Thoracic aorta (tissue), 2 donors: ENCODE results near the gene NFIX. TPM values are rescaled to one million over a fixed set of nuclear protein-coding genes. Genes with fewer than 3 reads are reported as not detected.

Experiments
- ATAC-seq: fragments of 150-250 bp; one replicate; pipeline ENCODE4 v1.8.0; 2017; ENCODE audit warnings: low read depth; ENCODE audit not compliant: insufficient number of reproducible peaks, low FRiP score
- DNase-seq: peaks from one replicate; pipeline ENCODE4 v3.0.0-alpha.2; 2020; ENCODE audit warnings: low spot score
- H3K27ac ChIP-seq, 2 donors: fragments of 200-600 bp; sonication (generic); 1 replicate in 1 of 2; 2 replicates in 1 of 2; pipeline ENCODE4 v1.5.1; 2016; ENCODE audit warnings: mild to moderate bottlenecking in 2 of 2, moderate library complexity in 2 of 2
- H3K27me3 ChIP-seq: fragments of 200-600 bp; sonication (generic); replicated peaks from 2 replicates; pipeline ENCODE4 v1.6.0; 2016; ENCODE audit warnings: mild to moderate bottlenecking; ENCODE audit not compliant: insufficient read depth
- H3K36me3 ChIP-seq: fragments of 200-600 bp; sonication (generic); one replicate; pipeline ENCODE4 v1.5.1; 2016
- H3K4me1 ChIP-seq, 2 donors: fragments of 200-600 bp; sonication (generic); 1 replicate in 1 of 2; 2 replicates in 1 of 2; pipeline versions ENCODE4 v1.5.1 to v1.6.0; 2016; ENCODE audit warnings: low read depth in 2 of 2, mild to moderate bottlenecking in 1 of 2; ENCODE audit not compliant: control insufficient read depth in 1 of 2
- H3K4me3 ChIP-seq: fragments of 200-600 bp; sonication (generic); 2 replicates; pipeline ENCODE4 v1.5.1; 2016; ENCODE audit warnings: mild to moderate bottlenecking
- H3K9me3 ChIP-seq: fragments of 200-600 bp; sonication (generic); 2 replicates; pipeline ENCODE4 v1.5.1; 2016
- total RNA-seq, 2 donors: library from RNA; depleted of rRNA; stranded (reverse); fragments of >200 nt; gene quantifications; one replicate each; pipeline versions ENCODE4 v1.1.0 to v1.2.3, GENCODE V29; 2016
- TF ChIP-seq, protein P1 (sequence below): fragments of 200-600 bp; sonication (generic); IDR thresholded peaks from one replicate; pipeline ENCODE4 v1.5.1; 2019; ENCODE audit warnings: antibody characterized with exemption

NFIX gene
- total RNA-seq, 2 donors from 2014 or later = 126 to 145 TPM

- Histone ChIP-seq H3K9me3 (no peaks in the 10 kb centered on the region), H3K27ac (peak overlapping the region; percentile 99 to 100), H3K36me3 (peaks cover 21% of the 10 kb centered on the region), H3K4me1 (peaks cover 40 to 95% of the 10 kb centered on the region in 2 donors), H3K27me3 (no peaks in the 10 kb centered on the region), H3K4me3 (no peak overlapping the region)
- ATAC-seq (no peak), DNase-seq (no peak)
- TF ChIP-seq, protein P1, sequence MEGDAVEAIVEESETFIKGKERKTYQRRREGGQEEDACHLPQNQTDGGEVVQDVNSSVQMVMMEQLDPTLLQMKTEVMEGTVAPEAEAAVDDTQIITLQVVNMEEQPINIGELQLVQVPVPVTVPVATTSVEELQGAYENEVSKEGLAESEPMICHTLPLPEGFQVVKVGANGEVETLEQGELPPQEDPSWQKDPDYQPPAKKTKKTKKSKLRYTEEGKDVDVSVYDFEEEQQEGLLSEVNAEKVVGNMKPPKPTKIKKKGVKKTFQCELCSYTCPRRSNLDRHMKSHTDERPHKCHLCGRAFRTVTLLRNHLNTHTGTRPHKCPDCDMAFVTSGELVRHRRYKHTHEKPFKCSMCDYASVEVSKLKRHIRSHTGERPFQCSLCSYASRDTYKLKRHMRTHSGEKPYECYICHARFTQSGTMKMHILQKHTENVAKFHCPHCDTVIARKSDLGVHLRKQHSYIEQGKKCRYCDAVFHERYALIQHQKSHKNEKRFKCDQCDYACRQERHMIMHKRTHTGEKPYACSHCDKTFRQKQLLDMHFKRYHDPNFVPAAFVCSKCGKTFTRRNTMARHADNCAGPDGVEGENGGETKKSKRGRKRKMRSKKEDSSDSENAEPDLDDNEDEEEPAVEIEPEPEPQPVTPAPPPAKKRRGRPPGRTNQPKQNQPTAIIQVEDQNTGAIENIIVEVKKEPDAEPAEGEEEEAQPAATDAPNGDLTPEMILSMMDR = no peak
Observed at GRCh38 chr19:13073263-13073662, 78.0 kb downstream of the NFIX start.

DNA sequence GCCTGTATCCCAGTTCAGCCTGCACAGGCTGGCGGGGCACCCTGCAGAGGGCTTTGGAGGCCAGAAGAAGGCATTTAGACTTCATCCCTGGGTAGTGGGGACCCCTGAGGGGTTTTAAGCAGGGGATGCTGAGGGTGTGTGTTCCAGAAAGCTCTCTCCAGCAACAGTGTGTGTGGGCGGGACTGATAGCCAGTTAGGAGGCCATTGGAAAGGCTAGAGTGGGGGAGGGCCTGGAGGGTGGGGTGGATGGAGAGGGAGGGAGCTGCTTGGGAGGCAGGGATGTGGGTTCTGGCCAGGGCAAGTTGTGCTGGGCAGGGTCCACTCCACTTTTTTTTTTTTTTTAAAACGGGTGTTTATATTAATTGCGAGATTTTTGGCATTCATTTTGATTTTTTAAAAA, 79.1 kb downstream of the NFIX start:
- Histone ChIP-seq H3K27me3 (no peaks in the 10 kb centered on the region), H3K4me1 (peaks cover 40 to 95% of the 10 kb centered on the region in 2 donors), H3K4me3 (no peak overlapping the region), H3K36me3 (peaks cover 21% of the 10 kb centered on the region), H3K27ac (peak overlapping the region; percentile 99 to 100), H3K9me3 (no peaks in the 10 kb centered on the region)
- ATAC-seq (no peak), DNase-seq (no peak)
- TF ChIP-seq, protein P1 = no peak

DNA sequence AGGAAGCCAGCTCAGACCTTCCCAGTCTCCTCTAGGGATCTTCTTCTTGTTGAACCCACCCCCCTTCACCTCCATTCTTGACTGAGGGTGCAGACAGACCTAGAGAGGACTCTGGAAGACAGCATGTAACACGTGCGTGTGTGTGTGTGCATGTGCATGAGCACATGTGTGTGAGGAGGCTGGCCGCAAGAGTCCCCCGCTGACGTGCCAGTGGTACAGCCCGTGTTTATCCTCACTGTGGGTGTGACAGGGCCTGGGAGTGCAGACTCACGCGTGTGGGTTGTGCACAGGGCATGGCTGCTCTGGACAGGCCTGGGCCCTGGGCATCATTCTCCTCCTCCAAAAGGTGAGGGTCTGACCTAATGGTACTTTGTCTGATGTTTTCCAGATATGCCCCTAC, 81.0 kb downstream of the NFIX start:
- DNase-seq (no peak), ATAC-seq (no peak)
- TF ChIP-seq, protein P1 = no peak
- Histone ChIP-seq H3K9me3 (no peaks in the 10 kb centered on the region), H3K4me1 (peaks cover 36 to 87% of the 10 kb centered on the region in 2 donors), H3K4me3 (no peak overlapping the region), H3K27me3 (no peaks in the 10 kb centered on the region), H3K36me3 (peaks cover 31% of the 10 kb centered on the region), H3K27ac (peak overlapping the region; percentile 88 to 90)

DNA sequence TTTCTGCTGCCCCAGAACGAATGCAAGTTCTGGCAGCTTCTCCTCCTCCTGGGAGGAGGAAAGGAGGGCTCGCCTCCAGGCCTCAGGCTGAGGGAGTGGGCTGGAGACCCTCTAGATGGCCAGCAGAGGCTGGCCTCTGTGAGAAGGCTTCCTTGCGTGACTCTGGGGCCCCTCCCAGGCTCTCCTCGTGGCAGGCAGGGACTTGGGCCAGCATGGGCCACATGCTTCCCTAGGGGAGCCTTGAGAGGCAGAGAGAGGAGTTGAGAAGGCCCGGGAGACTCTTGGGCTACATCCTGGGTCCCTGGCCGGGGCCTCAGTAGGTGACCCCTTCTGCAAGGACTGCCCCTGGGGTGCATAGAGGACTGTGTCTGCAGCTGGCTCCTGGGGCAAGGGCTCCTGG, 81.5 kb downstream of the NFIX start:
- Histone ChIP-seq H3K27ac (peak overlapping the region; percentile 88 to 90), H3K4me1 (peaks cover 39 to 87% of the 10 kb centered on the region in 2 donors)

DNA sequence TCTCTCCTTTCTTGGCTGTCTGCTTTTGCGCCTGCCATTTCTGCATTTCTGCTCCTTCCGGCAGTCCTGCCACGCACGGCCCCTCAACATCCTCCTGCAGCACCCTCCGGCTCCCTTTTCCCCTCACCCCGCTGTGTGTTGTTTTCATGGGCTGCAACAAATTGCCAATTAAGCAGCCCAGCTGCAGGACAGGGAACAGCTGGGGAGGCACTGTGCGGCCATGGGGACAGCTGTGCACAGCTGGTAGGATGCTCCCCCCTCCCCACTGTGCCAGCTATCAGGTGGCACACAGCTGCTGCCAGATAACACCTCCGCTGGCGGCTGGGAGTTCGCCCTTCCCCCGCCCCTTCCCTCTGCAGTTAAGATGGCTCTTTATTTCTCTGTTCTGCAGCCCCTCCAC, 82.0 kb downstream of the NFIX start:
- Histone ChIP-seq H3K4me1 (peaks cover 41 to 87% of the 10 kb centered on the region in 2 donors), H3K36me3 (peaks cover 36% of the 10 kb centered on the region)

More for the DNA sequence above, 81.5 kb downstream of the NFIX start:
- no peak overlapping the region for H3K4me3 ChIP-seq
- TF ChIP-seq, protein P1 = no peak
- H3K27me3 ChIP-seq = no peaks in the 10 kb centered on the region
- no peaks in the 10 kb centered on the region for H3K9me3 ChIP-seq
- no peak for ATAC-seq
- DNase-seq = no peak
- H3K36me3 ChIP-seq = peaks cover 36% of the 10 kb centered on the region

More for the DNA sequence above, 82.0 kb downstream of the NFIX start:
- Histone ChIP-seq H3K27ac (peak overlapping the region; percentile 88 to 90), H3K27me3 (no peaks in the 10 kb centered on the region), H3K9me3 (no peaks in the 10 kb centered on the region), H3K4me3 (no peak overlapping the region)
- no peak for DNase-seq
- no peak for ATAC-seq
- TF ChIP-seq, protein P1 = no peak
